H1 (cell line): ENCODE measurements around the gene QSOX2. TPM values are rescaled to one million over a fixed set of nuclear protein-coding genes. Genes with fewer than 3 reads are reported as not detected.

ENCODE experiments used
- CTCF ChIA-PET: fragments of 300-600 bp; sonication (Branson Sonifier 250); formaldehyde crosslinking; loops from one replicate; lab custom pipeline; 2021; ENCODE audit not compliant: partially characterized antibody; lab: Charles Lee
- POLR2A ChIA-PET: fragments of 300-600 bp; sonication (Branson Sonifier 250); formaldehyde crosslinking; loops from one replicate; lab custom pipeline; 2021; ENCODE audit warnings: inconsistent platforms; ENCODE audit not compliant: partially characterized antibody; lab: Charles Lee
- DNase-seq, 2 experiments: peaks; one replicate each; pipeline versions ENCODE4 v3.0.0 to v3.0.0-alpha.2; 2010 to 2022; ENCODE audit warnings: low spot score in 2 of 2, low read depth in 1 of 2, mixed read lengths in 1 of 2
- FAIRE-seq: peaks from 2 replicates; lab custom pipeline; 2011; peaks lifted over from hg19 to GRCh38; lab: Jason Lieb, UNC
- H2AFZ ChIP-seq: 2 replicates; pipeline ENCODE4 v1.8.1; 2012; ENCODE audit warnings: low read length, inconsistent platforms
- H2AK5ac ChIP-seq: 2 replicates; pipeline ENCODE4 v1.6.1; 2013; ENCODE audit warnings: low read depth, low read length
- H2BK120ac ChIP-seq: replicated peaks from 2 replicates; pipeline ENCODE3; 2013; ENCODE audit warnings: low read depth, low read length, inconsistent platforms
- H2BK12ac ChIP-seq: 2 replicates; pipeline ENCODE4 v1.6.1; 2013; ENCODE audit warnings: low read depth, low read length
- H2BK15ac ChIP-seq: 2 replicates; pipeline ENCODE4 v1.6.1; 2013; ENCODE audit warnings: low read length
- H2BK20ac ChIP-seq: 2 replicates; pipeline ENCODE4 v1.6.1; 2013; ENCODE audit warnings: low read length
- H2BK5ac ChIP-seq: 2 replicates; pipeline ENCODE4 v1.6.1; 2013; ENCODE audit warnings: low read depth, low read length
- H3K14ac ChIP-seq: 2 replicates; pipeline ENCODE4 v1.6.1; 2013; ENCODE audit warnings: inconsistent platforms; ENCODE audit not compliant: insufficient read length
- H3K18ac ChIP-seq: 2 replicates; pipeline ENCODE4 v1.6.1; 2013; ENCODE audit warnings: low read length; ENCODE audit errors: extremely low read depth
- H3K23ac ChIP-seq: 2 replicates; pipeline ENCODE4 v1.6.1; 2013; ENCODE audit warnings: inconsistent platforms; ENCODE audit not compliant: insufficient read length
- H3K23me2 ChIP-seq: 2 replicates; pipeline ENCODE4 v1.6.1; 2013; ENCODE audit warnings: low read depth, low read length
- H3K27ac ChIP-seq: 2 replicates; pipeline ENCODE4 v1.6.1; 2011; ENCODE audit warnings: low read depth, low read length, inconsistent platforms
- H3K27me3 ChIP-seq, 4 experiments: replicated peaks in 1 of 4; 1 replicate in 1 of 4; 2 replicates in 3 of 4; pipeline versions ENCODE4 v1.6.1 to v1.8.1; 2011 to 2013; ENCODE audit warnings: low read length in 3 of 4, mild to moderate bottlenecking in 3 of 4, inconsistent platforms in 2 of 4, mixed read lengths in 2 of 4, moderate library complexity in 1 of 4; ENCODE audit not compliant: control insufficient read depth in 3 of 4, insufficient read depth in 3 of 4; ENCODE audit errors: extremely low read depth in 1 of 4
- H3K36me3 ChIP-seq, 4 experiments: 2 replicates each; pipeline versions ENCODE4 v1.6.1 to v1.8.1; 2011 to 2013; ENCODE audit warnings: mild to moderate bottlenecking in 4 of 4, low read length in 3 of 4, moderate library complexity in 2 of 4, control low read depth in 1 of 4, inconsistent platforms in 1 of 4; ENCODE audit not compliant: insufficient read depth in 4 of 4, control insufficient read depth in 2 of 4
- H3K4ac ChIP-seq: replicated peaks from 2 replicates; pipeline ENCODE3; 2013; ENCODE audit warnings: low read length, low read depth, mixed read lengths, inconsistent platforms; ENCODE audit not compliant: insufficient read length
- H3K4me1 ChIP-seq, 4 experiments: replicated peaks in 1 of 4; 1 replicate in 1 of 4; 2 replicates in 3 of 4; pipeline versions ENCODE4 v1.6.1 to v1.8.1; 2011 to 2013; ENCODE audit warnings: low read length in 3 of 4, inconsistent platforms in 2 of 4, mixed read lengths in 1 of 4; ENCODE audit not compliant: insufficient read depth in 4 of 4, control insufficient read depth in 3 of 4
- H3K4me2 ChIP-seq, 2 experiments: 2 replicates each; pipeline versions ENCODE4 v1.6.1 to v1.8.1; 2011 to 2013; ENCODE audit warnings: low read depth in 2 of 2, low read length in 2 of 2, control low read depth in 1 of 2, inconsistent platforms in 1 of 2, mild to moderate bottlenecking in 1 of 2; ENCODE audit not compliant: insufficient read depth in 1 of 2
- H3K4me3 ChIP-seq, 4 experiments: fragments of 200-600, 300-600 bp in 1 of 4; sonication (generic), shearing (Covaris generic), sonication (Bioruptor Twin) in 1 of 4; 2 replicates each; pipeline versions ENCODE4 v1.5.1 to v1.8.1; 2011 to 2016; ENCODE audit warnings: low read length in 4 of 4, low read depth in 3 of 4, control low read depth in 2 of 4, inconsistent platforms in 2 of 4, mild to moderate bottlenecking in 2 of 4, mixed read lengths in 1 of 4, moderate library complexity in 1 of 4; ENCODE audit not compliant: insufficient read depth in 2 of 4; ENCODE audit errors: extremely low read depth in 1 of 4
- H3K56ac ChIP-seq: replicated peaks from 2 replicates; pipeline ENCODE3; 2013; ENCODE audit warnings: low read depth, mild to moderate bottlenecking, mixed read lengths, low read length, inconsistent platforms; ENCODE audit not compliant: insufficient read length
- H3K79me1 ChIP-seq: 2 replicates; pipeline ENCODE4 v1.6.1; 2013; ENCODE audit warnings: low read depth, low read length, control low read depth
- H3K79me2 ChIP-seq, 2 experiments: 2 replicates each; pipeline versions ENCODE4 v1.6.1 to v1.8.1; 2012 to 2013; ENCODE audit warnings: low read length in 2 of 2, mild to moderate bottlenecking in 2 of 2, inconsistent platforms in 1 of 2; ENCODE audit not compliant: insufficient read depth in 2 of 2, control insufficient read depth in 1 of 2
- H3K9ac ChIP-seq, 4 experiments: replicated peaks in 1 of 4; 1 replicate in 1 of 4; 2 replicates in 3 of 4; pipeline versions ENCODE4 v1.6.1 to v1.8.1; 2011 to 2013; ENCODE audit warnings: low read depth in 3 of 4, low read length in 3 of 4, control low read depth in 2 of 4, mild to moderate bottlenecking in 2 of 4, moderate library complexity in 2 of 4, inconsistent platforms in 1 of 4; ENCODE audit errors: extremely low read depth in 1 of 4
- H3K9me3 ChIP-seq, 2 experiments: 2 replicates each; pipeline versions ENCODE4 v1.6.1 to v1.8.1; 2012 to 2013; ENCODE audit warnings: mild to moderate bottlenecking in 2 of 2, moderate library complexity in 2 of 2, control low read depth in 1 of 2, inconsistent platforms in 1 of 2, low read depth in 1 of 2, low read length in 1 of 2, mixed read lengths in 1 of 2; ENCODE audit not compliant: insufficient read depth in 2 of 2
- H4K20me1 ChIP-seq, 2 experiments: replicated peaks in 1 of 2; 2 replicates each; pipeline versions ENCODE3 to v1.8.1; 2011 to 2013; ENCODE audit warnings: inconsistent platforms in 2 of 2, low read length in 2 of 2, mild to moderate bottlenecking in 1 of 2; ENCODE audit not compliant: insufficient read depth in 2 of 2, control insufficient read depth in 1 of 2
- H4K5ac ChIP-seq: 2 replicates; pipeline ENCODE4 v1.6.1; 2013; ENCODE audit warnings: low read length, low read depth, mixed read lengths, inconsistent platforms; ENCODE audit not compliant: insufficient read length
- H4K8ac ChIP-seq: 2 replicates; pipeline ENCODE4 v1.8.0; 2013; ENCODE audit warnings: mild to moderate bottlenecking, moderate library complexity, low read length, inconsistent platforms; ENCODE audit not compliant: insufficient read depth; ENCODE audit errors: extremely low read depth
- H4K91ac ChIP-seq: replicated peaks from 2 replicates; pipeline ENCODE3; 2013; ENCODE audit warnings: low read length, mixed read lengths, inconsistent platforms; ENCODE audit not compliant: insufficient read length
- ASH2L ChIP-seq: fragments of 200-600, 300-600 bp; sonication (generic); IDR thresholded peaks from one replicate; pipeline ENCODE4 v1.7.1; 2017; ENCODE audit warnings: low read length
- GABPA ChIP-seq: IDR thresholded peaks from 2 replicates; pipeline ENCODE4 v1.6.1; 2011; ENCODE audit warnings: mild to moderate bottlenecking, low read length, moderate library complexity, borderline replicate concordance; ENCODE audit not compliant: insufficient read depth
- HDAC2 ChIP-seq, 2 experiments: fragments of 300-600 bp in 1 of 2; sonication (generic) in 1 of 2; IDR thresholded peaks; 2 replicates each; pipeline ENCODE4 v1.6.1; 2011 to 2012; ENCODE audit warnings: low read depth in 2 of 2, low read length in 2 of 2, mild to moderate bottlenecking in 2 of 2, moderate library complexity in 2 of 2, borderline replicate concordance in 1 of 2, inconsistent platforms in 1 of 2
- KDM1A ChIP-seq: fragments of 200-600, 300-600 bp; sonication (generic); IDR thresholded peaks from 2 replicates; pipeline ENCODE4 v1.7.1; 2016; ENCODE audit warnings: mild to moderate bottlenecking, low read length, borderline replicate concordance
- SUZ12 ChIP-seq: fragments of 200-600 bp; sonication (generic); IDR thresholded peaks from 2 replicates; pipeline ENCODE4 v1.6.1; 2012; ENCODE audit warnings: mild to moderate bottlenecking, inconsistent platforms, low read length, moderate library complexity, mixed read lengths
- WGBS, 2 experiments: shearing (Covaris generic) in 1 of 2; methylation state at CpG; one replicate each; pipeline versions ENCODE4 v1.1.6 to v1.1.7; 2013 to 2015; ENCODE audit warnings: low lambda C conversion rate in 2 of 2, mixed read lengths in 2 of 2, inconsistent platforms in 1 of 2, low coverage in 1 of 2, missing lambda C conversion rate in 1 of 2; ENCODE audit not compliant: insufficient replicate concordance in 2 of 2, insufficient coverage in 1 of 2, insufficient read length in 1 of 2; ENCODE audit errors: extremely low coverage in 1 of 2, missing lambda C conversion rate in 1 of 2; 5-methylcytosine and 5-hydroxymethylcytosine counted together
- polyA plus RNA-seq, 7 experiments: library from polyadenylated mRNA; depleted of rRNA in 3 of 7; stranded (reverse) in 5 of 7; unstranded in 2 of 7; fragments of >200 nt in 5 of 7; fragments of 200-250 nt in 2 of 7; gene quantifications; 1 replicate in 5 of 7; 2 replicates in 1 of 7; 4 replicates in 1 of 7; pipeline versions ENCODE4 v1.2.1 to v1.2.3, GENCODE V29; 2011 to 2013; ENCODE audit warnings: missing spikeins in 2 of 7, mixed read lengths in 2 of 7
- total RNA-seq: library from RNA; stranded (reverse); fragmentation: NEBNext Ultra II Directional; extraction: Animal tissue kit (Norgen Biotek cat#: 25700); gene quantifications from 2 replicates; pipeline ENCODE4 v1.2.1, GENCODE V29; 2021

The QSOX2 gene
- total and polyA plus RNA-seq, 2 of the 8 experiments (the other 6 are each of a cell fraction or from before 2014, with no cell fraction given), result 18.0 to 28.6 TPM

GRCh38 chr9:136202454-136203407 lies 42.9 kb downstream of the QSOX2 start:
- CTCF ChIA-PET, result interaction anchor here (0.6 to 5.0 kb wide), 17 partner anchors 12 to 235 kb away, joined by 3 to 26 read pairs (median 5); no protein-coding TSS in a partner anchor

More at GRCh38 chr9:136202454-136203407, 42.9 kb downstream of the QSOX2 start:
- no peak overlapping the region for H2BK20ac ChIP-seq
- peaks cover 26 to 52% of the 10 kb centered on the region in 2 experiments for H4K20me1 ChIP-seq
- DNase-seq (no peak), FAIRE-seq (no peak)
- H3K36me3 ChIP-seq, result peaks cover 0 to 17% (median 0%) of the 10 kb centered on the region in 4 experiments; a peak in 1 of 8 replicates
- H2BK15ac ChIP-seq, result no peak overlapping the region
- no peak overlapping the region for H2AK5ac ChIP-seq
- no peak overlapping the region for H3K14ac ChIP-seq
- peaks cover 71 to 85% (median 83%) of the 10 kb centered on the region in 4 experiments for H3K27me3 ChIP-seq
- H3K23me2 ChIP-seq, result peaks cover 8% of the 10 kb centered on the region; the same call in 1 of the 2 replicates
- peak overlapping the region in 2 of 4 experiments; percentile 14 to 49; a peak in 5 of 8 replicates for H3K4me3 ChIP-seq
- H3K9ac ChIP-seq, result no peak overlapping the region
- no peak overlapping the region for H3K23ac ChIP-seq
- no peak overlapping the region for H2AFZ ChIP-seq
- no peak overlapping the region for H2BK120ac ChIP-seq
- H3K18ac ChIP-seq, result no peak overlapping the region
- H3K9me3 ChIP-seq, result no peaks in the 10 kb centered on the region; a peak in 1 of 4 replicates
- 23% methylated on average over 56 of the region's 99 CpGs; no CpG with 5 or more reads in 1 of the 2 experiments for WGBS, 2 experiments
- no peak overlapping the region for H3K4ac ChIP-seq
- peaks cover 4% of the 10 kb centered on the region; the same call in 1 of the 2 replicates for H3K79me1 ChIP-seq
- H3K4me1 ChIP-seq, result peaks cover 4 to 23% (median 12%) of the 10 kb centered on the region in 4 experiments
- H2BK12ac ChIP-seq, result no peak overlapping the region
- H3K4me2 ChIP-seq, result peak overlapping the region; percentile 57 to 59
- TF ChIP-seq ASH2L (no peak), KDM1A (no peak), GABPA (peak; percentile 21; the same call in 1 of the 2 replicates), SUZ12 (peak; percentile 9; the same call in 1 of the 2 replicates), HDAC2 (IDR thresholded peaks at IDR 0.05; ENCODE audit: borderline replicate concordance in 1 of 2, low read depth in 2 of 2, low read length in 2 of 2) (no peak)
- no peaks in the 10 kb centered on the region for H3K79me2 ChIP-seq
- H3K56ac ChIP-seq, result no peak overlapping the region
- H4K5ac ChIP-seq, result no peak overlapping the region
- no peak overlapping the region for H2BK5ac ChIP-seq
- POLR2A ChIA-PET, result interaction anchor here (0.8 to 4.0 kb wide), 5 partner anchors 10 to 45 kb away, joined by 3 to 17 read pairs (median 5); no protein-coding TSS in a partner anchor
- no peak overlapping the region for H4K8ac ChIP-seq
- no peak overlapping the region for H3K27ac ChIP-seq
- H4K91ac ChIP-seq, result no peak overlapping the region
